ENCODE data around the gene NTM. TPM values are rescaled to one million over a fixed set of nuclear protein-coding genes. Genes with fewer than 3 reads are reported as not detected.

The NTM gene
- total RNA-seq, 1 experiment from 2014 or later = 8.6 TPM

DNA sequence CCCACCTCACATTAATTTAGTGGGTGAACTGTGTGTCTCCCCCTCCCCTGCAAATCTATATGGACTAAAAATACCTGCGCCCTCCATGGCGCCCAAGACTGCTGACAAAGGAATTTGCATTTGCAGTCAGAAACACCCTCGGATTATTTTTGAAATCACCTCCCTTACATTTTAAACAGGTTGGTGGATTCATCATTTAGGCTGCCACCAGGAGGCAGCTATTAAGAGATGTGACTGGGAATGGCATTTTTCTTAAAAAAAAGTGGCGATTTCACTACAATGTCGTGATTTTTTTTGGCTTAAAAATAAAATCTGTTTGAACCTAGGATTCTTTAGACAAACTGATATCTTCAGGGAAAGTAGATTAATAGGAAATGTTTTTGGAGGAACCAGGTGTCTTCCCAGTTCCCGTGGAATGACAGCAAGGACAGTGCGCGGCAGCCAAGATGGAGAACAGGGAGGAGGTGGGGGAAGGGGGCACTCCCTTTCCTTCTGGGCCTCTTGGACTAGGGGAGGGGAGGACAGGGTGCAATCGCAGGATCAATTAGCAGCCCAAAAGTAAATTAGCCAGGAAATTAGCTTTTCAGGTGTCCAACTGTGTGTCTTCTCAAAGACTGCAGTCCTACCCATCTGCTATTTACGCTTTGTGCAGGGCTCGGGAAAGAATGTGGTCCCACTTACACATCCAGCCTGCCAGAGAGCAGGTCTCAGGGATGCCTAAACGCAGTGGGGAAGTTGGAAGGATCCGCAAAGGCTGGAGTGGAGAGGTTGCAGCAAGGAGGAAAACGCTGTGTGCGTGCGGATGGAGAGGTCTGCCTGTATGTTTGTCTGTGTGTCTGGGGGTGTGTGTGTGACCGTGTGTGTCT lies 496.4 kb downstream of the NTM start:
- BruUV-seq (replicated peaks) = no TSS peak
- Histone ChIP-seq H3K27me3 (replicated peaks; ENCODE audit: insufficient read depth, low read depth, low read length, poor library complexity) (no peaks in the 10 kb centered on the region), H3K4me1 (ENCODE audit: insufficient read depth, low read length, poor library complexity, severe bottlenecking) (peaks cover 35% of the 10 kb centered on the region), H3K4me3 (ENCODE audit: low read depth, low read length, poor library complexity, severe bottlenecking) (no peak overlapping the region), H3K27ac (ENCODE audit: low read depth, low read length, poor library complexity, severe bottlenecking) (no peak overlapping the region), H3K36me3 (ENCODE audit: insufficient read depth, low read length, poor library complexity, severe bottlenecking) (no peaks in the 10 kb centered on the region), H3K9me3 (ENCODE audit: low read depth, low read length, poor library complexity, severe bottlenecking) (peaks cover 3% of the 10 kb centered on the region)
- CTCF ChIA-PET = interaction anchor here (2.0 kb wide), 1 partner anchor 260 kb away, joined by 14 read pairs; no protein-coding TSS in a partner anchor
- POLR2A ChIA-PET (ENCODE audit: low non-redundant PET) = no interaction called here
- TF ChIP-seq, protein P1, sequence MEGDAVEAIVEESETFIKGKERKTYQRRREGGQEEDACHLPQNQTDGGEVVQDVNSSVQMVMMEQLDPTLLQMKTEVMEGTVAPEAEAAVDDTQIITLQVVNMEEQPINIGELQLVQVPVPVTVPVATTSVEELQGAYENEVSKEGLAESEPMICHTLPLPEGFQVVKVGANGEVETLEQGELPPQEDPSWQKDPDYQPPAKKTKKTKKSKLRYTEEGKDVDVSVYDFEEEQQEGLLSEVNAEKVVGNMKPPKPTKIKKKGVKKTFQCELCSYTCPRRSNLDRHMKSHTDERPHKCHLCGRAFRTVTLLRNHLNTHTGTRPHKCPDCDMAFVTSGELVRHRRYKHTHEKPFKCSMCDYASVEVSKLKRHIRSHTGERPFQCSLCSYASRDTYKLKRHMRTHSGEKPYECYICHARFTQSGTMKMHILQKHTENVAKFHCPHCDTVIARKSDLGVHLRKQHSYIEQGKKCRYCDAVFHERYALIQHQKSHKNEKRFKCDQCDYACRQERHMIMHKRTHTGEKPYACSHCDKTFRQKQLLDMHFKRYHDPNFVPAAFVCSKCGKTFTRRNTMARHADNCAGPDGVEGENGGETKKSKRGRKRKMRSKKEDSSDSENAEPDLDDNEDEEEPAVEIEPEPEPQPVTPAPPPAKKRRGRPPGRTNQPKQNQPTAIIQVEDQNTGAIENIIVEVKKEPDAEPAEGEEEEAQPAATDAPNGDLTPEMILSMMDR (conservative IDR thresholded peaks at IDR 0.05; ENCODE audit: low read depth, low read length) = no peak
- intact Hi-C loops (cut with micrococcal nuclease; ENCODE audit: unreplicated experiment) = loop anchor here (1.0 to 5.0 kb wide), 4 partner anchors 46 to 260 kb away; no protein-coding TSS in a partner anchor
- DNase-seq (ENCODE audit: low spot score) = no peak

DNA sequence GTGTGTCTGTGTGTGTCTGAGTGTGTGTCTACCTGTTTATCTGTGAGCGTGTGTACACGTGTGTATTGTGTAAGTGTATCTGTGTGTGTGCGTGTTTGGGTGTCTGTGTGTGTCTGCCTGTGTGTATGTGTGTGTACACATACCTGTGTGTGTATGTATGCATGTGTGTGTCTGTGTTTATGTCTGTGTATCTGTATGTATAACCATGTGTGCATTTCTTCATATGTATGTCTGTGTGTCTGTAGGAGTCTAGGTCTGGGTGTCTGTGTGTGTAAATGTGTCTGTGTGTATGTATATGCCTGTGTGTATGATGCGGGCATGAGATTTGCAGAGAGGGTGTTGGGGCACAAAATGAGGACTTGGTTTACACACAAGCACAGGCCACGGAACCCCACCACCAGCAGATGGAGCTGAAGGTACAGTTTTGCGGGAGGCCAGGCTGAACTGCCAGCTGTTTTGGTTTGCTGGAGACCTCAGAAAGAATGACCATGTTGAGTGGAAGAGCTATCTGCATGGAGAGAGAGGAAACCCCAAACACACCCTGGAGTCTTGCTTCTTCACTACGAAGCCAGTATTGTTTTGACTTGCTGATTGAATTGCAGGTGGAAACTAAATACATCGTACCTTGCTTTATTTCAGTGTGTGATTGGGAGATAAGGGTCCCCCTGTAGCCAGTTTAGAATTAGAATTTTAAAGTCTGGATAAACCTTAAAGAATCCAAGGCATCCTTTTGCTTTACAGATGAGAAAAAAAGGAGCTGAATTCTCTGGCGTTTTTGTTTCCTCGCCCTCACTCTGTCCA lies 497.2 kb downstream of the NTM start:
- BruUV-seq (replicated peaks) = no TSS peak
- H3K27ac ChIP-seq (ENCODE audit: low read depth, low read length, poor library complexity, severe bottlenecking) = peak overlapping the region; percentile 43
- peaks cover under 1% of the 10 kb centered on the region for H3K9me3 ChIP-seq (ENCODE audit: low read depth, low read length, poor library complexity, severe bottlenecking)
- H3K36me3 ChIP-seq (ENCODE audit: insufficient read depth, low read length, poor library complexity, severe bottlenecking) = no peaks in the 10 kb centered on the region
- intact Hi-C loops (cut with micrococcal nuclease; ENCODE audit: unreplicated experiment) = loop anchor here (1.0 to 5.0 kb wide), 4 partner anchors 45 to 259 kb away; no protein-coding TSS in a partner anchor
- H3K27me3 ChIP-seq (replicated peaks; ENCODE audit: insufficient read depth, low read depth, low read length, poor library complexity) = no peaks in the 10 kb centered on the region
- TF ChIP-seq, protein P1 (conservative IDR thresholded peaks at IDR 0.05; ENCODE audit: low read depth, low read length) = peak; percentile 91
- TF ChIP-seq EZH2 (IDR thresholded peaks at IDR 0.05; ENCODE audit: borderline replicate concordance, low read depth, low read length, poor library complexity, severe bottlenecking) = no peak
- POLR2A ChIA-PET (ENCODE audit: low non-redundant PET) = no interaction called here
- CTCF ChIA-PET = interaction anchor here (0.6 to 2.0 kb wide), 3 partner anchors 9 to 259 kb away, joined by 4 to 16 read pairs (median 14); no protein-coding TSS in a partner anchor
- peaks cover 35% of the 10 kb centered on the region for H3K4me1 ChIP-seq (ENCODE audit: insufficient read depth, low read length, poor library complexity, severe bottlenecking)
- H3K4me3 ChIP-seq (ENCODE audit: low read depth, low read length, poor library complexity, severe bottlenecking) = no peak overlapping the region
- DNase-seq (ENCODE audit: low spot score) = peak; percentile 91

DNA sequence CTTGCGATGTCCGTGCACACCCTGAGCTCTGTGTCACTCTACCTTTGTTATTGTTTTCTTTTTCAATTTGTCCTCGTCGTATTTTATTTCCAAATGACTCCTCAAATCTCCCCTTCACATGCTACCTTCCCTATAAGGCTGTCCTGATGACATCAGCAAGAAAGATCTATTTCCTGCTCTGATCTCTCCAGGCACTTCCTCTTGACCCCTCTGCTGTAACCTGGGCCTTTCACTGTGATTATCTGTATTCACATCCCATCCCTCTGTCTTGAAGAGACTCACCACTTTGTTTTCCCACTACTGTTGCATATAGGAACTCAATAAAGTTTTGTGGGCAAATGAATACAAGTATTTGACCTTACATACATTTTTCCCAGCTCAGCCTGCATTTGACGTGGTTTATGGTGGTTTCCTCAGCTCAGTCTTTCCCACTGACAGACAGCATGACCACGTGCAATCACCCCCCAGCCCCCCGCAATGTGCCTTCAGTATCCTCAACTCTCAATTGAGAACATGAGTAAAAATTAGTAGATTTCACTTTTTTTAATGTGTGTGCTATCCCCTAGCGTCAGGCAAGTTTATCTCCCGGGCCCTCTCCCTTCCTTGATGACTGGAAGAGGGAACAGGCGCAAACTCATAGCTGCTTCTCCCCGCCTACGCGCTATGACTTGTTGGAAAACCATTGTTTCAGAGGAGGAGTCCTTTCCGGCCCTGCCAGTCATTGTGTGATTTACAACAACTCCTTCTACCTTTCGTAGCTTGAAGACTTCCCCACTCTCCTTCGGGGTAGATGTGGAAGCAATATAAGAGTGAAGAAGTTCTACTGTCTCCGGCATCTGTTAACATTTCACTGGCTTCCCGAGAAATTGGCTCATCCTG lies 498.5 kb downstream of the NTM start:
- intact Hi-C loops (cut with micrococcal nuclease; ENCODE audit: unreplicated experiment) = loop anchor here (5.0 kb wide), 1 partner anchor 122 kb away; no protein-coding TSS in a partner anchor
- Histone ChIP-seq H3K4me1 (ENCODE audit: insufficient read depth, low read length, poor library complexity, severe bottlenecking) (peaks cover 35% of the 10 kb centered on the region), H3K9me3 (ENCODE audit: low read depth, low read length, poor library complexity, severe bottlenecking) (no peaks in the 10 kb centered on the region), H3K27me3 (replicated peaks; ENCODE audit: insufficient read depth, low read depth, low read length, poor library complexity) (no peaks in the 10 kb centered on the region), H3K27ac (ENCODE audit: low read depth, low read length, poor library complexity, severe bottlenecking) (peak overlapping the region; percentile 43), H3K4me3 (ENCODE audit: low read depth, low read length, poor library complexity, severe bottlenecking) (no peak overlapping the region), H3K36me3 (ENCODE audit: insufficient read depth, low read length, poor library complexity, severe bottlenecking) (no peaks in the 10 kb centered on the region)
- POLR2A ChIA-PET (ENCODE audit: low non-redundant PET) = no interaction called here
- DNase-seq (ENCODE audit: low spot score) = peak; percentile 64
- CTCF ChIA-PET = interaction anchor here (1.3 to 2.0 kb wide), 3 partner anchors 42 to 258 kb away, joined by 4 to 16 read pairs (median 14); no protein-coding TSS in a partner anchor
- no TSS peak for BruUV-seq (replicated peaks)
- TF ChIP-seq, protein P1 (conservative IDR thresholded peaks at IDR 0.05; ENCODE audit: low read depth, low read length) = no peak
- TF ChIP-seq EZH2 (IDR thresholded peaks at IDR 0.05; ENCODE audit: borderline replicate concordance, low read depth, low read length, poor library complexity, severe bottlenecking) = no peak
